ENCODE measurements around the gene SMU1. TPM values are rescaled to one million over a fixed set of nuclear protein-coding genes. Genes with fewer than 3 reads are reported as not detected.

SMU1 gene
- 10 to 100 TPM; 19.8 to 22.1 (median 21.0) TPM for total RNA-seq

GRCh38 chr9:33076046-33077004 is at the start of gene SMU1:
TSS of gene SMU1 (minus strand) at chr9:33076674. CDS start at chr9:33076608, 66 bp downstream.
- peak; percentile 96 to 97 for DNase-seq (ENCODE audit: low spot score in 2 of 2)
- H3K4me1 ChIP-seq = no peaks in the 10 kb centered on the region
- H3K36me3 ChIP-seq = no peaks in the 10 kb centered on the region
- intact Hi-C loops (cut with DNase I; ENCODE audit: low total_unique reads) = no loop called here
- H3K4me3 ChIP-seq = peak within 1 kb of the TSS; percentile 71 to 84 (median 83)
- TF ChIP-seq CTCF (IDR thresholded peaks at IDR 0.05) (no peak), POLR2A (IDR thresholded peaks at IDR 0.05) (peak; percentile 67), POLR2AphosphoS5 (IDR thresholded peaks at IDR 0.05) (peak; percentile 82 to 98 (median 92))
- peak within 1 kb of the TSS; percentile 96 for H3K27ac ChIP-seq
- no peaks in the 10 kb centered on the region for H3K27me3 ChIP-seq
- no peaks in the 10 kb centered on the region for H3K9me3 ChIP-seq

GRCh38 chr9:33125461-33125860 is 49.0 kb upstream of the SMU1 start:
- no peaks in the 10 kb centered on the region for H3K4me1 ChIP-seq
- H3K4me3 ChIP-seq = no peak overlapping the region
- no peak overlapping the region for H3K27ac ChIP-seq
- no peaks in the 10 kb centered on the region for H3K9me3 ChIP-seq
- no peaks in the 10 kb centered on the region for H3K27me3 ChIP-seq
- no peak for DNase-seq (ENCODE audit: low spot score in 2 of 2)
- no peaks in the 10 kb centered on the region for H3K36me3 ChIP-seq
- intact Hi-C loops (cut with DNase I; ENCODE audit: low total_unique reads) = no loop called here
- no peak for TF ChIP-seq POLR2AphosphoS5 (IDR thresholded peaks at IDR 0.05)
- TF ChIP-seq POLR2A (IDR thresholded peaks at IDR 0.05) = no peak
- no peak for TF ChIP-seq CTCF (IDR thresholded peaks at IDR 0.05)

GRCh38 chr9:33124751-33125381 is 48.4 kb upstream of the SMU1 start:
- H3K36me3 ChIP-seq = no peaks in the 10 kb centered on the region
- H3K27me3 ChIP-seq = no peaks in the 10 kb centered on the region
- intact Hi-C loops (cut with DNase I; ENCODE audit: low total_unique reads) = no loop called here
- H3K4me1 ChIP-seq = no peaks in the 10 kb centered on the region
- H3K9me3 ChIP-seq = no peaks in the 10 kb centered on the region
- TF ChIP-seq POLR2AphosphoS5 (IDR thresholded peaks at IDR 0.05) = no peak
- TF ChIP-seq POLR2A (IDR thresholded peaks at IDR 0.05) = no peak
- no peak for TF ChIP-seq CTCF (IDR thresholded peaks at IDR 0.05)
- no peak overlapping the region for H3K27ac ChIP-seq
- H3K4me3 ChIP-seq = no peak overlapping the region
- DNase-seq (ENCODE audit: low spot score in 2 of 2) = no peak

GRCh38 chr9:33124046-33124445 is 47.6 kb upstream of the SMU1 start:
- intact Hi-C loops (cut with DNase I; ENCODE audit: low total_unique reads) = no loop called here
- H3K36me3 ChIP-seq = no peaks in the 10 kb centered on the region
- DNase-seq (ENCODE audit: low spot score in 2 of 2) = no peak

More at GRCh38 chr9:33124046-33124445, 47.6 kb upstream of the SMU1 start:
- H3K27me3 ChIP-seq = no peaks in the 10 kb centered on the region
- H3K27ac ChIP-seq = no peak overlapping the region
- H3K4me1 ChIP-seq = no peaks in the 10 kb centered on the region
- H3K4me3 ChIP-seq = no peak overlapping the region
- TF ChIP-seq POLR2A (IDR thresholded peaks at IDR 0.05) = no peak
- no peak for TF ChIP-seq POLR2AphosphoS5 (IDR thresholded peaks at IDR 0.05)
- no peak for TF ChIP-seq CTCF (IDR thresholded peaks at IDR 0.05)
- no peaks in the 10 kb centered on the region for H3K9me3 ChIP-seq
